GM12878 (cell line): ENCODE data around the gene AHCYL2.

Source experiments
- CBFB ChIP-seq: IDR thresholded peaks from 2 replicates; pipeline ENCODE4 v1.6.1; 2016; ENCODE audit warnings: antibody characterized with exemption, low read depth
- CHD1 ChIP-seq: IDR thresholded peaks from 2 replicates; pipeline ENCODE4 v1.6.1; 2012; ENCODE audit warnings: low read depth, low read length, improper control_type of control experiment
- DPF2 ChIP-seq: fragments of 450-650 bp; IDR thresholded peaks from 2 replicates; pipeline ENCODE4 v1.6.1; 2017; ENCODE audit warnings: mild to moderate bottlenecking
- HDGF ChIP-seq: fragments of 450-650 bp; IDR thresholded peaks from 2 replicates; pipeline ENCODE4 v1.6.1; 2016; ENCODE audit warnings: antibody characterized with exemption
- JUND ChIP-seq: IDR thresholded peaks from 2 replicates; pipeline ENCODE4 v1.6.1; 2012; ENCODE audit warnings: low read depth, mild to moderate bottlenecking, low read length, improper control_type of control experiment, moderate library complexity
- MYC ChIP-seq: IDR thresholded peaks from 2 replicates; pipeline ENCODE4 v1.6.1; 2011; ENCODE audit warnings: mild to moderate bottlenecking, low read length, moderate library complexity, inconsistent platforms; ENCODE audit not compliant: insufficient read depth, insufficient replicate concordance, insufficient read length, severe bottlenecking
- POLR2A ChIP-seq: IDR thresholded peaks from 2 replicates; pipeline ENCODE4 v1.6.1; 2011; ENCODE audit warnings: low read depth, mild to moderate bottlenecking, low read length
- SP1 ChIP-seq: IDR thresholded peaks from one replicate; pipeline ENCODE4 v1.6.1; 2011; ENCODE audit warnings: low read depth, low read length
- ZNF24 ChIP-seq: fragments of 450-650 bp; IDR thresholded peaks from 2 replicates; pipeline ENCODE4 v1.6.1; 2017; ENCODE audit warnings: antibody characterized with exemption, mild to moderate bottlenecking
- TF ChIP-seq, protein P1 (sequence below): IDR thresholded peaks from 2 replicates; pipeline ENCODE4 v1.6.1; 2011; ENCODE audit warnings: borderline replicate concordance, low read depth, mild to moderate bottlenecking, moderate library complexity, low read length; ENCODE audit not compliant: insufficient read depth, poor library complexity, severe bottlenecking
- TF ChIP-seq, protein P2 (sequence below): IDR thresholded peaks from 2 replicates; pipeline ENCODE4 v1.6.1; 2012; ENCODE audit warnings: improper control_type of control experiment, low read depth, low read length; ENCODE audit not compliant: insufficient replicate concordance
- TF ChIP-seq, protein P3 (sequence below), 3 experiments: IDR thresholded peaks in 2 of 3; conservative IDR thresholded peaks in 1 of 3; 2 replicates each; pipeline ENCODE4 v1.5.1; 2011; ENCODE audit warnings: low read depth in 3 of 3, low read length in 3 of 3, mild to moderate bottlenecking in 3 of 3, control low read depth in 2 of 3, moderate library complexity in 2 of 3, inconsistent platforms in 1 of 3, mixed read lengths in 1 of 3; ENCODE audit not compliant: control insufficient read depth in 2 of 3, insufficient read depth in 1 of 3; ENCODE audit errors: extremely low read depth in 1 of 3

DNA sequence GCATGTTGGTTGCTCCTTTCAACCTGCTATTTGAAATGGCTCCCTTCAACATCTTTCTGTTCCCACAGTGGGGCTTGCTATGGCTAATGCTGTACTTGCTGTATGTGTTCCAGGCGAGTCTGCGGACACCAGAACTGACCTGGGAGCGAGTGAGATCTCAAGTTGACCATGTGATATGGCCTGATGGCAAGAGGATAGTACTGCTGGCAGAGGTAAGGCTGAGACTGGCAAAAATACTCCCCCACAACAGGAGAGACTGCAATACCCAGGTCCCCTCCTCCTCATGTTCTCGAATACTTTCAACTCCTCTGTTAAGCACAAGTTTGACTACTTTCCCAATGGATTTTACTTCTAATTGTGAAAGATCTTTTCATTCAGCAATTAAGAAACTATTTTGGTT, 197.9 kb downstream of the AHCYL2 start:
- TF ChIP-seq DPF2, result no peak
- TF ChIP-seq, protein P1, sequence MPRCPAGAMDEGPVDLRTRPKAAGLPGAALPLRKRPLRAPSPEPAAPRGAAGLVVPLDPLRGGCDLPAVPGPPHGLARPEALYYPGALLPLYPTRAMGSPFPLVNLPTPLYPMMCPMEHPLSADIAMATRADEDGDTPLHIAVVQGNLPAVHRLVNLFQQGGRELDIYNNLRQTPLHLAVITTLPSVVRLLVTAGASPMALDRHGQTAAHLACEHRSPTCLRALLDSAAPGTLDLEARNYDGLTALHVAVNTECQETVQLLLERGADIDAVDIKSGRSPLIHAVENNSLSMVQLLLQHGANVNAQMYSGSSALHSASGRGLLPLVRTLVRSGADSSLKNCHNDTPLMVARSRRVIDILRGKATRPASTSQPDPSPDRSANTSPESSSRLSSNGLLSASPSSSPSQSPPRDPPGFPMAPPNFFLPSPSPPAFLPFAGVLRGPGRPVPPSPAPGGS, result no peak
- no peak for TF ChIP-seq HDGF
- TF ChIP-seq, protein P2, sequence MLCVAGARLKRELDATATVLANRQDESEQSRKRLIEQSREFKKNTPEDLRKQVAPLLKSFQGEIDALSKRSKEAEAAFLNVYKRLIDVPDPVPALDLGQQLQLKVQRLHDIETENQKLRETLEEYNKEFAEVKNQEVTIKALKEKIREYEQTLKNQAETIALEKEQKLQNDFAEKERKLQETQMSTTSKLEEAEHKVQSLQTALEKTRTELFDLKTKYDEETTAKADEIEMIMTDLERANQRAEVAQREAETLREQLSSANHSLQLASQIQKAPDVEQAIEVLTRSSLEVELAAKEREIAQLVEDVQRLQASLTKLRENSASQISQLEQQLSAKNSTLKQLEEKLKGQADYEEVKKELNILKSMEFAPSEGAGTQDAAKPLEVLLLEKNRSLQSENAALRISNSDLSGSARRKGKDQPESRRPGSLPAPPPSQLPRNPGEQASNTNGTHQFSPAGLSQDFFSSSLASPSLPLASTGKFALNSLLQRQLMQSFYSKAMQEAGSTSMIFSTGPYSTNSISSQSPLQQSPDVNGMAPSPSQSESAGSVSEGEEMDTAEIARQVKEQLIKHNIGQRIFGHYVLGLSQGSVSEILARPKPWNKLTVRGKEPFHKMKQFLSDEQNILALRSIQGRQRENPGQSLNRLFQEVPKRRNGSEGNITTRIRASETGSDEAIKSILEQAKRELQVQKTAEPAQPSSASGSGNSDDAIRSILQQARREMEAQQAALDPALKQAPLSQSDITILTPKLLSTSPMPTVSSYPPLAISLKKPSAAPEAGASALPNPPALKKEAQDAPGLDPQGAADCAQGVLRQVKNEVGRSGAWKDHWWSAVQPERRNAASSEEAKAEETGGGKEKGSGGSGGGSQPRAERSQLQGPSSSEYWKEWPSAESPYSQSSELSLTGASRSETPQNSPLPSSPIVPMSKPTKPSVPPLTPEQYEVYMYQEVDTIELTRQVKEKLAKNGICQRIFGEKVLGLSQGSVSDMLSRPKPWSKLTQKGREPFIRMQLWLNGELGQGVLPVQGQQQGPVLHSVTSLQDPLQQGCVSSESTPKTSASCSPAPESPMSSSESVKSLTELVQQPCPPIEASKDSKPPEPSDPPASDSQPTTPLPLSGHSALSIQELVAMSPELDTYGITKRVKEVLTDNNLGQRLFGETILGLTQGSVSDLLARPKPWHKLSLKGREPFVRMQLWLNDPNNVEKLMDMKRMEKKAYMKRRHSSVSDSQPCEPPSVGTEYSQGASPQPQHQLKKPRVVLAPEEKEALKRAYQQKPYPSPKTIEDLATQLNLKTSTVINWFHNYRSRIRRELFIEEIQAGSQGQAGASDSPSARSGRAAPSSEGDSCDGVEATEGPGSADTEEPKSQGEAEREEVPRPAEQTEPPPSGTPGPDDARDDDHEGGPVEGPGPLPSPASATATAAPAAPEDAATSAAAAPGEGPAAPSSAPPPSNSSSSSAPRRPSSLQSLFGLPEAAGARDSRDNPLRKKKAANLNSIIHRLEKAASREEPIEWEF, result no peak
- no peak for TF ChIP-seq JUND
- TF ChIP-seq MYC, result no peak
- no peak for TF ChIP-seq CBFB
- no peak for TF ChIP-seq CHD1
- TF ChIP-seq ZNF24, result no peak
- TF ChIP-seq SP1, result no peak
- no peak for TF ChIP-seq POLR2A
- TF ChIP-seq, protein P3, sequence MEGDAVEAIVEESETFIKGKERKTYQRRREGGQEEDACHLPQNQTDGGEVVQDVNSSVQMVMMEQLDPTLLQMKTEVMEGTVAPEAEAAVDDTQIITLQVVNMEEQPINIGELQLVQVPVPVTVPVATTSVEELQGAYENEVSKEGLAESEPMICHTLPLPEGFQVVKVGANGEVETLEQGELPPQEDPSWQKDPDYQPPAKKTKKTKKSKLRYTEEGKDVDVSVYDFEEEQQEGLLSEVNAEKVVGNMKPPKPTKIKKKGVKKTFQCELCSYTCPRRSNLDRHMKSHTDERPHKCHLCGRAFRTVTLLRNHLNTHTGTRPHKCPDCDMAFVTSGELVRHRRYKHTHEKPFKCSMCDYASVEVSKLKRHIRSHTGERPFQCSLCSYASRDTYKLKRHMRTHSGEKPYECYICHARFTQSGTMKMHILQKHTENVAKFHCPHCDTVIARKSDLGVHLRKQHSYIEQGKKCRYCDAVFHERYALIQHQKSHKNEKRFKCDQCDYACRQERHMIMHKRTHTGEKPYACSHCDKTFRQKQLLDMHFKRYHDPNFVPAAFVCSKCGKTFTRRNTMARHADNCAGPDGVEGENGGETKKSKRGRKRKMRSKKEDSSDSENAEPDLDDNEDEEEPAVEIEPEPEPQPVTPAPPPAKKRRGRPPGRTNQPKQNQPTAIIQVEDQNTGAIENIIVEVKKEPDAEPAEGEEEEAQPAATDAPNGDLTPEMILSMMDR (IDR thresholded peaks at IDR 0.05 in 2 of 3, conservative IDR thresholded peaks at IDR 0.05 in 1 of 3; ENCODE audit: control insufficient read depth in 2 of 3, extremely low read depth in 1 of 3, insufficient read depth in 1 of 3, low read depth in 3 of 3, low read length in 3 of 3), result no peak
